Testis (tissue), 2 donors: ENCODE measurements around the gene BTN1A1.
"Not testable (repeated sequence)": the region's sequence is repeated elsewhere in the genome, so short reads cannot be mapped to it uniquely, and the experiment has no call there.

ENCODE experiments used
- POLR2A ChIP-seq: fragments of 450-650 bp; IDR thresholded peaks from one replicate; pipeline ENCODE4 v1.6.1; 2017; ENCODE audit warnings: antibody characterized with exemption, mild to moderate bottlenecking, moderate library complexity
- TF ChIP-seq, protein P1 (sequence below), 3 experiments: fragments of 450-650 bp in 2 of 3; fragments of 200-600 bp in 1 of 3; sonication (generic) in 1 of 3; IDR thresholded peaks; one replicate each; pipeline ENCODE4 v1.5.1; 2016 to 2019; ENCODE audit warnings: antibody characterized with exemption in 3 of 3, mild to moderate bottlenecking in 2 of 3, moderate library complexity in 1 of 3

DNA sequence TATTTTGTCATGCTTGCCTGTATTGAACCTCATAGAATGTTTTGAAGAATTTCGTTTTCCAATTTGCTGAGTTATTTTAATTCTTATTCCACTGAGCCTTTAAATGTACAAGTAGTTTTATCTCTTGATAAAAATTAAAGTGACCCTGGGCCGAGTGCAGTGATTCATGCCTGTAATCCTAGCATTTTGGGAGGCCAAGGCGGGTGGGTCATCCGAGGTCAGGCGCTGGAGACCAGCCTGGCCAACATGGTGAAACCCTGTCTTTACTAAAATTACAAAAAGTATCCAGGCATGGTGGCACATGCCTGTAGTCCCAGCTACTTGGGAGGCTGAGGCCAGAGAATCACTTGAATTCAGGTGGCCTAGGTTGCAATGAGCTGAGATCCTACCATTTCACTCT lies 38.8 kb upstream of the BTN1A1 start:
- TF ChIP-seq, protein P1, sequence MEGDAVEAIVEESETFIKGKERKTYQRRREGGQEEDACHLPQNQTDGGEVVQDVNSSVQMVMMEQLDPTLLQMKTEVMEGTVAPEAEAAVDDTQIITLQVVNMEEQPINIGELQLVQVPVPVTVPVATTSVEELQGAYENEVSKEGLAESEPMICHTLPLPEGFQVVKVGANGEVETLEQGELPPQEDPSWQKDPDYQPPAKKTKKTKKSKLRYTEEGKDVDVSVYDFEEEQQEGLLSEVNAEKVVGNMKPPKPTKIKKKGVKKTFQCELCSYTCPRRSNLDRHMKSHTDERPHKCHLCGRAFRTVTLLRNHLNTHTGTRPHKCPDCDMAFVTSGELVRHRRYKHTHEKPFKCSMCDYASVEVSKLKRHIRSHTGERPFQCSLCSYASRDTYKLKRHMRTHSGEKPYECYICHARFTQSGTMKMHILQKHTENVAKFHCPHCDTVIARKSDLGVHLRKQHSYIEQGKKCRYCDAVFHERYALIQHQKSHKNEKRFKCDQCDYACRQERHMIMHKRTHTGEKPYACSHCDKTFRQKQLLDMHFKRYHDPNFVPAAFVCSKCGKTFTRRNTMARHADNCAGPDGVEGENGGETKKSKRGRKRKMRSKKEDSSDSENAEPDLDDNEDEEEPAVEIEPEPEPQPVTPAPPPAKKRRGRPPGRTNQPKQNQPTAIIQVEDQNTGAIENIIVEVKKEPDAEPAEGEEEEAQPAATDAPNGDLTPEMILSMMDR (IDR thresholded peaks at IDR 0.05): not testable (repeated sequence)
- not testable (repeated sequence) for TF ChIP-seq POLR2A
